ENCODE results near the gene GPATCH2L.

The GPATCH2L gene

GRCh38 chr14:76256545-76256944, 104.8 kb downstream of the GPATCH2L start:
- no peak for DNase-seq (ENCODE audit: low spot score)

GRCh38 chr14:76257111-76257803, 105.5 kb downstream of the GPATCH2L start:
- DNase-seq (ENCODE audit: low spot score), result no peak

- DNase-seq (ENCODE audit: low spot score), result no peak
Observed at GRCh38 chr14:76257842-76258397, 106.2 kb downstream of the GPATCH2L start.

- DNase-seq (ENCODE audit: low spot score), result no peak
Observed at GRCh38 chr14:76259029-76259735, 107.5 kb downstream of the GPATCH2L start.

GRCh38 chr14:76260749-76261148, 109.0 kb downstream of the GPATCH2L start:
- DNase-seq (ENCODE audit: low spot score), result no peak

- no peak for DNase-seq (ENCODE audit: low spot score)
Observed at GRCh38 chr14:76261371-76261811, 109.7 kb downstream of the GPATCH2L start.

DNA sequence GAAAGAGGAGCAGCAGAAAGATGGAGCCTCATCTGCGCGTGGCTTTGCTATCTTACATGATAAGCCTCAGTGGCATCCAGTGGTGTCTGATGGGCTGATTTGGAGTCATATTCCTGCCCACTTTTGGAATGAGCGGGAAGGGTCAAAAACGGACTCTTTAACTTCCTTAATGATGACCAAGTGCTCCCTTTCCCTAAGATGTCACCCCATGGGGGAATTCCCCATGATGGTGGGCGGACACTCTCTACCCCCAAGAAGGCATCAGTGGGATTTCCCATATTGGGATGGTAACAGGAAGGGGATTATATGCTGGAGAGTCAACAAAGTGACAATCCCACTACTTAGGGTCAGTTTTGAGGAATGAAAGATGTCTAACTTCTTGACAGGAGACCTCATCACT, 110.9 kb downstream of the GPATCH2L start:
- no peak for DNase-seq (ENCODE audit: low spot score)
